Measurements from ENCODE around the gene LARP1.
A peak's percentile ranks its signal among the peaks of the same experiment; 100 is the strongest.

Gene LARP1

GRCh38 chr5:154784856-154785255 is 29.7 kb downstream of the LARP1 start:
- no peak overlapping the region for H3K27ac ChIP-seq
- no peak for DNase-seq (ENCODE audit: low spot score)
- ChIA-PET CTCF (no interaction called here), POLR2A (ENCODE audit: low non-redundant PET) (no interaction called here)
- no peak for TF ChIP-seq CTCF (conservative IDR thresholded peaks at IDR 0.05; ENCODE audit: low read depth)

- ChIA-PET POLR2A (ENCODE audit: low non-redundant PET) (no interaction called here), CTCF (interaction anchor here (0.7 kb wide), 1 partner anchor 11 kb away, joined by 10 read pairs; no protein-coding TSS in a partner anchor)
- no peak for DNase-seq (ENCODE audit: low spot score)
- TF ChIP-seq CTCF (conservative IDR thresholded peaks at IDR 0.05; ENCODE audit: low read depth): no peak
- no peak overlapping the region for H3K27ac ChIP-seq
These were observed 31.2 kb downstream of the LARP1 start for GRCh38 chr5:154786414-154786813.

- no peak for DNase-seq (ENCODE audit: low spot score)
- ChIA-PET CTCF (interaction anchor here (0.5 kb wide), 1 partner anchor 132 kb away, joined by 5 read pairs; no protein-coding TSS in a partner anchor), POLR2A (ENCODE audit: low non-redundant PET) (no interaction called here)
- H3K27ac ChIP-seq: peak overlapping the region; percentile 13; the same call in 1 of the 2 replicates
- TF ChIP-seq CTCF (conservative IDR thresholded peaks at IDR 0.05; ENCODE audit: low read depth): no peak
These were observed 33.0 kb downstream of the LARP1 start for GRCh38 chr5:154788212-154788611.

GRCh38 chr5:154791535-154791934 is 36.4 kb downstream of the LARP1 start:
- CTCF ChIA-PET: interaction anchor here (1.1 kb wide), 1 partner anchor 141 kb away, joined by 3 read pairs; no protein-coding TSS in a partner anchor
- TF ChIP-seq CTCF (conservative IDR thresholded peaks at IDR 0.05; ENCODE audit: low read depth): no peak
- POLR2A ChIA-PET (ENCODE audit: low non-redundant PET): no interaction called here
- no peak for DNase-seq (ENCODE audit: low spot score)
- H3K27ac ChIP-seq: no peak overlapping the region

- no peak for DNase-seq (ENCODE audit: low spot score)
- TF ChIP-seq CTCF (conservative IDR thresholded peaks at IDR 0.05; ENCODE audit: low read depth): no peak
- POLR2A ChIA-PET (ENCODE audit: low non-redundant PET): no interaction called here
- peak overlapping the region; percentile 21 for H3K27ac ChIP-seq
- CTCF ChIA-PET: no interaction called here
These were observed 38.7 kb downstream of the LARP1 start for GRCh38 chr5:154793599-154794524.

GRCh38 chr5:154794525-154795234 is 39.5 kb downstream of the LARP1 start:
- no peak for DNase-seq (ENCODE audit: low spot score)
- TF ChIP-seq CTCF (conservative IDR thresholded peaks at IDR 0.05; ENCODE audit: low read depth): no peak
- no peak overlapping the region for H3K27ac ChIP-seq
- POLR2A ChIA-PET (ENCODE audit: low non-redundant PET): no interaction called here
- CTCF ChIA-PET: no interaction called here
